ENCODE results near the gene LRRC43.

- no peak for TF ChIP-seq CTCF (conservative IDR thresholded peaks at IDR 0.05 in 1 of 2, IDR thresholded peaks at IDR 0.05 in 1 of 2; ENCODE audit: low read depth in 1 of 2, low read length in 2 of 2)
- TF ChIP-seq EZH2 (IDR thresholded peaks at IDR 0.05; ENCODE audit: low read length, missing control alignments): no peak
Measured at GRCh38 chr12:122208073-122208820, 25.3 kb downstream of the LRRC43 start.
